DND-41 (cell line): ENCODE results near the gene SH3GLB2.

Experiments
- ATAC-seq: fragments of 200-7000 bp; cut with Tn5 transposase; 3 replicates; pipeline ENCODE4 v1.9.1; 2021; ENCODE audit warnings: low read depth; ENCODE audit not compliant: insufficient read depth
- DNase-seq: peaks from one replicate; pipeline ENCODE4 v3.0.0-alpha.2; 2020
- H2AFZ ChIP-seq: 2 replicates; pipeline ENCODE4 v1.6.0; 2012; ENCODE audit warnings: low read depth, low read length
- H3K27ac ChIP-seq: 2 replicates; pipeline ENCODE4 v1.5.1; 2012; ENCODE audit warnings: low read length, inconsistent platforms
- H3K27me3 ChIP-seq: fragments of 200-600 bp; sonication (generic); 2 replicates; pipeline ENCODE4 v1.6.0; 2012; ENCODE audit warnings: low read length, mild to moderate bottlenecking, inconsistent platforms; ENCODE audit not compliant: insufficient read depth, poor library complexity
- H3K36me3 ChIP-seq: 2 replicates; pipeline ENCODE4 v1.5.1; 2012; ENCODE audit warnings: low read length, inconsistent platforms; ENCODE audit not compliant: insufficient read depth
- H3K4me1 ChIP-seq: 2 replicates; pipeline ENCODE4 v1.5.1; 2012; ENCODE audit warnings: mild to moderate bottlenecking, low read length; ENCODE audit not compliant: insufficient read depth
- H3K4me2 ChIP-seq: 2 replicates; pipeline ENCODE4 v1.6.0; 2012; ENCODE audit warnings: mild to moderate bottlenecking, moderate library complexity, low read length, inconsistent platforms; ENCODE audit not compliant: insufficient read depth
- H3K4me3 ChIP-seq, 2 experiments: fragments of 200-600 bp in 1 of 2; shearing (Covaris generic) in 1 of 2; 2 replicates each; pipeline ENCODE4 v1.5.1; 2012 to 2016; ENCODE audit warnings: inconsistent platforms in 2 of 2, low read length in 2 of 2, mild to moderate bottlenecking in 2 of 2, low read depth in 1 of 2, moderate library complexity in 1 of 2
- H3K79me2 ChIP-seq: 2 replicates; pipeline ENCODE4 v1.6.0; 2012; ENCODE audit warnings: low read length, inconsistent platforms; ENCODE audit not compliant: insufficient read depth
- H3K9ac ChIP-seq: 2 replicates; pipeline ENCODE4 v1.6.0; 2012; ENCODE audit warnings: low read depth, mild to moderate bottlenecking, inconsistent platforms, low read length, moderate library complexity
- H3K9me3 ChIP-seq: 2 replicates; pipeline ENCODE4 v1.5.1; 2012; ENCODE audit warnings: low read length, moderate library complexity, mild to moderate bottlenecking, inconsistent platforms; ENCODE audit not compliant: insufficient read depth, severe bottlenecking
- H4K20me1 ChIP-seq: 2 replicates; pipeline ENCODE4 v1.6.0; 2012; ENCODE audit warnings: low read length; ENCODE audit not compliant: insufficient read depth
- CTCF ChIP-seq: IDR thresholded peaks from 2 replicates; pipeline ENCODE4 v1.5.1; 2012; ENCODE audit warnings: borderline replicate concordance, low read length, moderate library complexity, mild to moderate bottlenecking; ENCODE audit not compliant: poor library complexity, severe bottlenecking; ENCODE audit errors: extremely low read depth
- EZH2 ChIP-seq: IDR thresholded peaks from 3 replicates; pipeline ENCODE4 v1.6.1; 2012; ENCODE audit warnings: borderline replicate concordance, low read depth, mild to moderate bottlenecking, moderate library complexity, low read length, inconsistent platforms; ENCODE audit not compliant: severe bottlenecking

The SH3GLB2 gene

GRCh38 chr9:129068990-129069861 lies 41.1 kb upstream of the SH3GLB2 start:
- ATAC-seq = peak; percentile 52; the same call in 2 of the 3 replicates
- DNase-seq = peak; percentile 20
- H3K36me3 ChIP-seq = peaks cover 40% of the 10 kb centered on the region
- no peaks in the 10 kb centered on the region for H3K4me1 ChIP-seq
- H3K9me3 ChIP-seq = no peaks in the 10 kb centered on the region
- H2AFZ ChIP-seq = no peak overlapping the region
- TF ChIP-seq EZH2 = no peak
- TF ChIP-seq CTCF = no peak
- H3K9ac ChIP-seq = no peak overlapping the region
- no peaks in the 10 kb centered on the region; the same call in 1 of the 2 replicates for H4K20me1 ChIP-seq
- H3K27ac ChIP-seq = no peak overlapping the region
- no peaks in the 10 kb centered on the region for H3K79me2 ChIP-seq
- H3K4me2 ChIP-seq = no peak overlapping the region
- no peak overlapping the region for H3K4me3 ChIP-seq
- H3K27me3 ChIP-seq = no peaks in the 10 kb centered on the region

GRCh38 chr9:129068110-129068509 lies 40.0 kb upstream of the SH3GLB2 start:
- no peaks in the 10 kb centered on the region for H3K79me2 ChIP-seq
- H3K9ac ChIP-seq = no peak overlapping the region
- no peak for ATAC-seq
- no peak overlapping the region for H2AFZ ChIP-seq
- peaks cover 47% of the 10 kb centered on the region for H3K36me3 ChIP-seq
- H3K4me3 ChIP-seq = no peak overlapping the region
- no peak overlapping the region for H3K4me2 ChIP-seq
- no peak overlapping the region for H3K27ac ChIP-seq
- H3K4me1 ChIP-seq = no peaks in the 10 kb centered on the region
- H4K20me1 ChIP-seq = no peaks in the 10 kb centered on the region; the same call in 1 of the 2 replicates
- H3K9me3 ChIP-seq = no peaks in the 10 kb centered on the region
- H3K27me3 ChIP-seq = no peaks in the 10 kb centered on the region
- no peak for TF ChIP-seq EZH2
- TF ChIP-seq CTCF = no peak
- no peak for DNase-seq

GRCh38 chr9:129064499-129064908 lies 36.4 kb upstream of the SH3GLB2 start:
- Histone ChIP-seq H3K4me1 (no peaks in the 10 kb centered on the region), H3K9ac (no peak overlapping the region), H3K79me2 (no peaks in the 10 kb centered on the region), H2AFZ (no peak overlapping the region), H3K27me3 (no peaks in the 10 kb centered on the region), H3K4me2 (no peak overlapping the region), H3K4me3 (no peak overlapping the region), H3K36me3 (peaks cover 66% of the 10 kb centered on the region), H4K20me1 (no peaks in the 10 kb centered on the region), H3K27ac (no peak overlapping the region), H3K9me3 (no peaks in the 10 kb centered on the region)
- no peak for DNase-seq
- TF ChIP-seq EZH2 (no peak), CTCF (no peak)
- ATAC-seq = no peak
